GM12878 (cell line): Measurements from ENCODE around the gene DRD2. TPM values are rescaled to one million over a fixed set of nuclear protein-coding genes. Genes with fewer than 3 reads are reported as not detected.

Experiments used
- ATAC-seq: fragments of 200-7000 bp; cut with Tn5 transposase; 3 replicates; pipeline ENCODE4 v1.9.1; 2020; ENCODE audit warnings: mild to moderate bottlenecking, moderate library complexity
- BruUV-seq: library from RNA; stranded (reverse); fragments of 400-500 nt; replicated peaks from 2 replicates; lab custom pipeline; 2021; lab: Mats Ljungman, UMichigan
- CTCF ChIA-PET: fragments of 300-600 bp; sonication (Branson Sonifier 250); formaldehyde crosslinking; extraction: SDS; loops from one replicate; lab custom pipeline; 2021; ENCODE audit warnings: inconsistent platforms; lab: Yijun Ruan, JAX
- POLR2A ChIA-PET: fragments of 350-600 bp; formaldehyde crosslinking; extraction: SDS; loops from one replicate; lab custom pipeline; 2021; ENCODE audit warnings: inconsistent platforms; lab: Charles Lee
- RAD21 ChIA-PET: fragments of 300-600 bp; sonication (Branson Sonifier 250); formaldehyde crosslinking; loops from one replicate; lab custom pipeline; 2023; ENCODE audit warnings: antibody characterized with exemption; ENCODE audit not compliant: unreplicated experiment; lab: Charles Lee
- SMC1A ChIA-PET: fragments of 300-600 bp; sonication (Branson Sonifier 250); formaldehyde crosslinking; loops from one replicate; lab custom pipeline; 2023; ENCODE audit not compliant: unreplicated experiment, uncharacterized antibody; lab: Charles Lee
- DNase-seq: peaks from one replicate; pipeline ENCODE4 v3.0.0-alpha.2; 2011; ENCODE audit warnings: low read depth, low spot score
- FAIRE-seq: peaks from 3 replicates; lab custom pipeline; 2011; peaks lifted over from hg19 to GRCh38; lab: Jason Lieb, UNC
- H2AFZ ChIP-seq: 2 replicates; pipeline ENCODE4 v1.6.0; 2011; ENCODE audit warnings: low read depth, low read length, control low read depth; ENCODE audit not compliant: control insufficient read depth
- H3K27ac ChIP-seq: 2 replicates; pipeline ENCODE4 v1.5.1; 2011; ENCODE audit warnings: control low read depth; ENCODE audit not compliant: control insufficient read depth, insufficient read depth
- H3K27me3 ChIP-seq, 2 experiments: replicated peaks in 1 of 2; 2 replicates each; pipeline versions ENCODE4 v1.6.0 to v1.6.1; 2011; ENCODE audit warnings: low read length in 1 of 2; ENCODE audit not compliant: control insufficient read depth in 2 of 2, insufficient read depth in 2 of 2
- H3K36me3 ChIP-seq, 2 experiments: 2 replicates each; pipeline ENCODE4 v1.5.1; 2011; ENCODE audit warnings: low read length in 1 of 2; ENCODE audit not compliant: control insufficient read depth in 2 of 2, insufficient read depth in 2 of 2
- H3K4me1 ChIP-seq: 2 replicates; pipeline ENCODE4 v1.6.1; 2011; ENCODE audit warnings: mild to moderate bottlenecking, low read length, moderate library complexity, mixed read lengths; ENCODE audit not compliant: control insufficient read depth, insufficient read depth
- H3K4me2 ChIP-seq: 2 replicates; pipeline ENCODE4 v1.6.0; 2011; ENCODE audit warnings: control low read depth; ENCODE audit not compliant: control insufficient read depth, insufficient read depth
- H3K4me3 ChIP-seq: fragments of 200-600 bp; sonication (generic); 2 replicates; pipeline ENCODE4 v1.5.1; 2016
- H3K79me2 ChIP-seq: 2 replicates; pipeline ENCODE4 v1.6.0; 2011; ENCODE audit warnings: low read length; ENCODE audit not compliant: control insufficient read depth, insufficient read depth
- H3K9ac ChIP-seq: 2 replicates; pipeline ENCODE4 v1.8.0; 2011; ENCODE audit warnings: low read length, control low read depth, mixed read lengths; ENCODE audit not compliant: control insufficient read depth, insufficient read depth
- H3K9me3 ChIP-seq: replicated peaks from 3 replicates; pipeline ENCODE4 v1.5.1; 2011; ENCODE audit warnings: mild to moderate bottlenecking, low read length; ENCODE audit not compliant: control insufficient read depth, insufficient read depth
- H4K20me1 ChIP-seq: 2 replicates; pipeline ENCODE4 v1.6.0; 2011; ENCODE audit not compliant: control insufficient read depth, insufficient read depth
- BACH1 ChIP-seq: fragments of 450-650 bp; IDR thresholded peaks from 2 replicates; pipeline ENCODE4 v1.6.1; 2017; ENCODE audit warnings: mild to moderate bottlenecking, borderline replicate concordance
- E2F4 ChIP-seq: IDR thresholded peaks from 2 replicates; pipeline ENCODE4 v1.6.1; 2012; ENCODE audit warnings: low read depth, low read length, improper control_type of control experiment
- IKZF2 ChIP-seq, 2 experiments: fragments of 450-650 bp; IDR thresholded peaks; 2 replicates each; pipeline ENCODE4 v1.6.1; 2017; ENCODE audit warnings: mild to moderate bottlenecking in 2 of 2, moderate library complexity in 2 of 2
- NFYB ChIP-seq: IDR thresholded peaks from 2 replicates; pipeline ENCODE4 v1.6.1; 2011; ENCODE audit warnings: low read depth, mild to moderate bottlenecking, low read length, improper control_type of control experiment, moderate library complexity; ENCODE audit not compliant: insufficient read depth
- RB1 ChIP-seq: fragments of 450-650 bp; formaldehyde crosslinking; IDR thresholded peaks from 2 replicates; pipeline ENCODE4 v1.6.1; 2017; ENCODE audit warnings: mild to moderate bottlenecking, borderline replicate concordance
- RELA ChIP-seq: fragments of 450-650 bp; IDR thresholded peaks from 2 replicates; pipeline ENCODE4 v1.8.0; 2014; ENCODE audit warnings: borderline replicate concordance; ENCODE audit not compliant: partially characterized antibody
- SMAD1 ChIP-seq: fragments of 450-650 bp; IDR thresholded peaks from 2 replicates; pipeline ENCODE4 v1.6.1; 2018; ENCODE audit warnings: mild to moderate bottlenecking, low read depth; ENCODE audit not compliant: partially characterized antibody
- SMAD5 ChIP-seq: IDR thresholded peaks from 2 replicates; pipeline ENCODE4 v1.6.1; 2016; ENCODE audit warnings: antibody characterized with exemption, low read depth
- SMC3 ChIP-seq: IDR thresholded peaks from 2 replicates; pipeline ENCODE4 v1.6.1; 2011; ENCODE audit warnings: low read length, improper control_type of control experiment, borderline replicate concordance
- TARDBP ChIP-seq: IDR thresholded peaks from 2 replicates; pipeline ENCODE4 v1.6.1; 2016; ENCODE audit warnings: borderline replicate concordance
- ZNF592 ChIP-seq: fragments of 450-650 bp; IDR thresholded peaks from 2 replicates; pipeline ENCODE4 v1.6.1; 2017; ENCODE audit warnings: mild to moderate bottlenecking, moderate library complexity
- ZZZ3 ChIP-seq: IDR thresholded peaks from 2 replicates; pipeline ENCODE4 v1.6.1; 2011; ENCODE audit warnings: low read depth; ENCODE audit not compliant: control insufficient read depth, insufficient read length
- WGBS: methylation state at CpG from one replicate; pipeline ENCODE4 v1.1.6; 2016; ENCODE audit warnings: low lambda C conversion rate; ENCODE audit not compliant: insufficient replicate concordance, insufficient coverage; ENCODE audit errors: missing lambda C conversion rate; 5-methylcytosine and 5-hydroxymethylcytosine counted together
- in situ Hi-C: fragments of 300-500 bp; cut with MboI; formaldehyde crosslinking; loops from 9 replicates; pipeline ENCODE4 v1.14.3; 2018; ENCODE audit warnings: mixed read lengths
- intact Hi-C: fragments of 100-400 bp; cut with micrococcal nuclease; formaldehyde crosslinking; loops from one replicate; pipeline ENCODE4 v1.14.2; 2022; ENCODE audit not compliant: unreplicated experiment
- polyA plus RNA-seq, 11 experiments: library from polyadenylated mRNA; depleted of rRNA in 4 of 11; unstranded in 6 of 11; stranded (reverse) in 5 of 11; fragments of >200 nt; fragmentation: Nextera tagmentation in 4 of 11; fragmentation: Illumina TruSeq in 1 of 11; extraction: Ambion mirVana in 4 of 11; extraction: Trizol in 1 of 11; gene quantifications; 1 replicate in 1 of 11; 2 replicates in 10 of 11; pipeline versions ENCODE4 v1.2.1 to v1.2.3, GENCODE V29; 2011 to 2016; ENCODE audit warnings: inconsistent platforms in 2 of 11, missing spikeins in 2 of 11, low read depth in 1 of 11
- total RNA-seq, 4 experiments: library from RNA; depleted of rRNA in 3 of 4; stranded (reverse); fragments of >200 nt in 3 of 4; fragmentation: Illumina TruSeq in 1 of 4; extraction: Trizol in 1 of 4; gene quantifications; 2 replicates each; pipeline versions ENCODE4 v1.2.1 to v1.2.3, GENCODE V29; 2013 to 2021

The DRD2 gene
- total and polyA plus RNA-seq, 10 of the 15 experiments (the other 5 are each of a cell fraction or from before 2014, with no cell fraction given) = not detected

GRCh38 chr11:113375402-113375801 lies 99.8 kb downstream of the DRD2 start:
- no peaks in the 10 kb centered on the region; a peak in 1 of 4 replicates for H3K27me3 ChIP-seq
- WGBS = 73% methylated on average over 5 of the region's 5 CpGs
- ChIA-PET CTCF (interaction anchor here (1.0 kb wide), 1 partner anchor 15 kb away, joined by 3 read pairs; no protein-coding TSS in a partner anchor), RAD21 (no interaction called here), SMC1A (interaction anchor here (1.2 to 1.5 kb wide), 2 partner anchors 42 to 136 kb away, joined by 3 to 5 read pairs; no protein-coding TSS in a partner anchor), POLR2A (no interaction called here)
- intact Hi-C loops = no loop called here
- DNase-seq (no peak), ATAC-seq (no peak; the same call in 2 of the 3 replicates), FAIRE-seq (no peak)
- TF ChIP-seq NFYB = peak; percentile 67; the same call in 1 of the 2 replicates
- no peak for TF ChIP-seq TARDBP
- H3K9ac ChIP-seq = no peak overlapping the region
- H4K20me1 ChIP-seq = no peaks in the 10 kb centered on the region
- H3K4me1 ChIP-seq = no peaks in the 10 kb centered on the region
- no peaks in the 10 kb centered on the region for H3K9me3 ChIP-seq
- no peaks in the 10 kb centered on the region for H3K79me2 ChIP-seq
- no peak overlapping the region for H3K27ac ChIP-seq
- no peak overlapping the region; the same call in 1 of the 2 replicates for H2AFZ ChIP-seq
- no TSS peak for BruUV-seq
- H3K36me3 ChIP-seq = no peaks in the 10 kb centered on the region
- H3K4me3 ChIP-seq = no peak overlapping the region
- H3K4me2 ChIP-seq = no peak overlapping the region
- in situ Hi-C loops = no loop called here

GRCh38 chr11:113373981-113374560 lies 101.1 kb downstream of the DRD2 start:
- ChIA-PET POLR2A (no interaction called here), RAD21 (no interaction called here), SMC1A (no interaction called here), CTCF (no interaction called here)
- Histone ChIP-seq H3K27ac (no peak overlapping the region), H3K9me3 (no peaks in the 10 kb centered on the region), H3K79me2 (no peaks in the 10 kb centered on the region), H3K36me3 (no peaks in the 10 kb centered on the region), H3K4me3 (no peak overlapping the region), H3K27me3 (no peaks in the 10 kb centered on the region; a peak in 1 of 4 replicates), H2AFZ (no peak overlapping the region), H3K4me1 (no peaks in the 10 kb centered on the region), H3K4me2 (no peak overlapping the region), H3K9ac (no peak overlapping the region), H4K20me1 (no peaks in the 10 kb centered on the region)
- intact Hi-C loops (no loop called here), in situ Hi-C loops (no loop called here)
- ATAC-seq (no peak), FAIRE-seq (no peak), DNase-seq (no peak)
- 82% methylated on average over 10 of the region's 10 CpGs for WGBS
- no TSS peak for BruUV-seq
- TF ChIP-seq BACH1 (no peak), RELA (no peak), IKZF2 (IDR thresholded peaks at IDR 0.05) (no peak), SMC3 (no peak), E2F4 (no peak), SMAD1 (no peak), SMAD5 (no peak), ZNF592 (no peak), RB1 (no peak), ZZZ3 (no peak)
